B cell (primary cell): Measurements from ENCODE around the gene TSGA10.
"Not testable (repeated sequence)": the region's sequence is repeated elsewhere in the genome, so short reads cannot be mapped to it uniquely, and the experiment has no call there.

Experiments used
- CTCF ChIP-seq: fragments of 200-600 bp; IDR thresholded peaks from one replicate; pipeline ENCODE4 v1.8.0; 2022; ENCODE audit warnings: antibody characterized with exemption, mild to moderate bottlenecking
- EZH2 ChIP-seq: IDR thresholded peaks from 2 replicates; pipeline ENCODE4 v1.6.1; 2012; ENCODE audit warnings: borderline replicate concordance, low read depth, mild to moderate bottlenecking, moderate library complexity, low read length; ENCODE audit not compliant: insufficient read depth, poor library complexity, severe bottlenecking

GRCh38 chr2:99135044-99135556 lies 19.6 kb downstream of the TSGA10 start:
- TF ChIP-seq CTCF, EZH2: not testable (repeated sequence)
